ENCODE results near the gene KRTAP2-4. TPM values are rescaled to one million over a fixed set of nuclear protein-coding genes. Genes with fewer than 3 reads are reported as not detected.
"Not testable (repeated sequence)": the region's sequence is repeated elsewhere in the genome, so short reads cannot be mapped to it uniquely, and the experiment has no call there.

Gene KRTAP2-4
- total and polyA plus RNA-seq, 4 donors: not detected

DNA sequence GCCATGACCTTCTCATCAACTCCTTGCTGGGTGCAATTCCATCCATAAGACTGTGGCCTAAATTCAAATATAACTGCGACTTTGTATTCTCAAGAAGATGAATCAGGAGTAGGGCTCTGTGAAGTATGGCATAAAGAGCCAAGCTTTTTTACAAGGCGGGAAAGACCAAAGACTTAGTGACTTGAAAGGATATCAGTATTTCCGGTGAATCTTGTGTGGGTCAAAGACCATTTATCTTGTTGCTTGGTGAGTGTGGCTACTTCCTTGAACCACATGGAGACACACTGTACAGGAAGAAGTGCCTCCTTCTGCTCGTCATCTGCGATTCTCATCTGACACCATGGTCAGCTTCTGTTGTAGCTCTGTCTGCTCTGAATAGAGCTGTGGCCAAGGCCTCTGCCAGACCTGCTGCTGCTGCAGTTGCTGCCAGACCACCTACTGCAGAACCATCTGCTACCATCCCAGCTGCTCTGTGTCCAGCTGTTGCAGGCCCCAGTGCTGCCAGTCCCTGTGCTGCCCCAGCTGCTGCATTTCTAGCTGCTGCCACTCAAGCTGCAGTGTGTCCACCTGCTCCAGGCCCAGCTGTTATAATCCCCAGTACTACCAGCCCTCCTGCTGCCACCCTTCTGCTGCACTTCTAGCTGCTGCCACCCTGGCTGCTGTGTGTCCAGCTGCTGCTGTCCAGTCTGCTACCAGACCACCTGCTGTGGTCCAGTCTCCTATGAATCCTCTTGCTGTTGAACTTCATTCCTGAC lies 6.1 kb upstream of the KRTAP2-4 start:
- Histone ChIP-seq H3K36me3 (ENCODE audit: control insufficient read depth in 4 of 4, insufficient read depth in 3 of 4, low read depth in 1 of 4, low read length in 3 of 4) (no peaks in the 10 kb centered on the region), H3K9me3 (ENCODE audit: control insufficient read depth in 4 of 4, low read length in 3 of 4) (peaks cover 0 to 1% (median 0%) of the 10 kb centered on the region in 4 donors), H3K4me3 (ENCODE audit: low read depth in 1 of 3, low read length in 3 of 3) (no peak overlapping the region), H3K27me3 (ENCODE audit: control insufficient read depth in 4 of 4, insufficient read depth in 4 of 4, low read length in 3 of 4) (peaks cover 0 to 2% (median 0%) of the 10 kb centered on the region in 4 donors), H3K9ac (ENCODE audit: low read depth in 1 of 2, low read length in 2 of 2) (no peak overlapping the region), H3K27ac (ENCODE audit: low read depth in 1 of 2, low read length in 2 of 2) (no peak overlapping the region), H3K4me1 (ENCODE audit: control insufficient read depth in 4 of 4, insufficient read depth in 4 of 4, low read length in 3 of 4) (no peaks in the 10 kb centered on the region)
- TF ChIP-seq RXRA (IDR thresholded peaks at IDR 0.05) (no peak), SP1 (IDR thresholded peaks at IDR 0.05) (no peak), FOXA1 (IDR thresholded peaks at IDR 0.05) (no peak), JUND (IDR thresholded peaks at IDR 0.05) (no peak), HNF4A (conservative IDR thresholded peaks at IDR 0.05) (no peak), EGR1 (IDR thresholded peaks at IDR 0.05; ENCODE audit: low read depth in 2 of 2) (no peak), CTCF (IDR thresholded peaks at IDR 0.05; ENCODE audit: low read depth, low read length, missing input control) (no peak)
- TF ChIP-seq, protein P1, sequence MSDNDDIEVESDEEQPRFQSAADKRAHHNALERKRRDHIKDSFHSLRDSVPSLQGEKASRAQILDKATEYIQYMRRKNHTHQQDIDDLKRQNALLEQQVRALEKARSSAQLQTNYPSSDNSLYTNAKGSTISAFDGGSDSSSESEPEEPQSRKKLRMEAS (IDR thresholded peaks at IDR 0.05): no peak
- TF ChIP-seq, protein P2, sequence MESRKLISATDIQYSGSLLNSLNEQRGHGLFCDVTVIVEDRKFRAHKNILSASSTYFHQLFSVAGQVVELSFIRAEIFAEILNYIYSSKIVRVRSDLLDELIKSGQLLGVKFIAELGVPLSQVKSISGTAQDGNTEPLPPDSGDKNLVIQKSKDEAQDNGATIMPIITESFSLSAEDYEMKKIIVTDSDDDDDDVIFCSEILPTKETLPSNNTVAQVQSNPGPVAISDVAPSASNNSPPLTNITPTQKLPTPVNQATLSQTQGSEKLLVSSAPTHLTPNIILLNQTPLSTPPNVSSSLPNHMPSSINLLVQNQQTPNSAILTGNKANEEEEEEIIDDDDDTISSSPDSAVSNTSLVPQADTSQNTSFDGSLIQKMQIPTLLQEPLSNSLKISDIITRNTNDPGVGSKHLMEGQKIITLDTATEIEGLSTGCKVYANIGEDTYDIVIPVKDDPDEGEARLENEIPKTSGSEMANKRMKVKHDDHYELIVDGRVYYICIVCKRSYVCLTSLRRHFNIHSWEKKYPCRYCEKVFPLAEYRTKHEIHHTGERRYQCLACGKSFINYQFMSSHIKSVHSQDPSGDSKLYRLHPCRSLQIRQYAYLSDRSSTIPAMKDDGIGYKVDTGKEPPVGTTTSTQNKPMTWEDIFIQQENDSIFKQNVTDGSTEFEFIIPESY (IDR thresholded peaks at IDR 0.05): no peak
- DNase-seq (ENCODE audit: low spot score): no peak
- WGBS: 81% methylated on average over 5 of the region's 5 CpGs

- Histone ChIP-seq H3K4me1 (ENCODE audit: control insufficient read depth in 4 of 4, insufficient read depth in 4 of 4, low read length in 3 of 4) (no peaks in the 10 kb centered on the region), H3K9ac (ENCODE audit: low read depth in 1 of 2, low read length in 2 of 2) (no peak overlapping the region), H3K36me3 (ENCODE audit: control insufficient read depth in 4 of 4, insufficient read depth in 3 of 4, low read depth in 1 of 4, low read length in 3 of 4) (no peaks in the 10 kb centered on the region), H3K27me3 (ENCODE audit: control insufficient read depth in 4 of 4, insufficient read depth in 4 of 4, low read length in 3 of 4) (no peaks in the 10 kb centered on the region), H3K9me3 (ENCODE audit: control insufficient read depth in 4 of 4, low read length in 3 of 4) (no peaks in the 10 kb centered on the region), H3K27ac (ENCODE audit: low read depth in 1 of 2, low read length in 2 of 2) (no peak overlapping the region), H3K4me3 (ENCODE audit: low read depth in 1 of 3, low read length in 3 of 3) (no peak overlapping the region)
- no peak for DNase-seq (ENCODE audit: low spot score)
- 76% methylated on average over 3 of the region's 3 CpGs for WGBS
- TF ChIP-seq, protein P3, sequence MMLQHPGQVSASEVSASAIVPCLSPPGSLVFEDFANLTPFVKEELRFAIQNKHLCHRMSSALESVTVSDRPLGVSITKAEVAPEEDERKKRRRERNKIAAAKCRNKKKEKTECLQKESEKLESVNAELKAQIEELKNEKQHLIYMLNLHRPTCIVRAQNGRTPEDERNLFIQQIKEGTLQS (IDR thresholded peaks at IDR 0.05): no peak
Measured at GRCh38 chr17:41069031-41069430, 3.4 kb upstream of the KRTAP2-4 start.

DNA sequence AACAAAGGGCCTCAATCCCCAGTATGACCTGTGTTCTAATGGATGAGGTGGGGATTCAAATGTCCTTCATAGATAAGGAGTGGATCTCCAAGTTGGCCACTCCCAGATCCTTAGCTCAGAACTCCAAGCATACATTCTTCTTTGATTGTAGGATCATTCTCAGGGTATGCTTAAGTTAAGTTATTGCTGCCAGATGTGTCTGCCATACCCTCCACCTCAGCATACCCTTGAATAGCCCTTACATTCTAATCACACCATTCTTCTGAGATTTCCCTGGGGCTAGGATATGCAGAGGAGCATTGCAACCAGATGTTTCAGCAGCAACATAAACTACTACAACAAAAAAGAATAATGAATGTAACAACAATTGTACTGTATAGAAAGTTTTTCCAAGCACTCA lies 1.6 kb upstream of the KRTAP2-4 start:
- Histone ChIP-seq H3K4me3 (ENCODE audit: low read depth in 1 of 3, low read length in 3 of 3) (no peak overlapping the region), H3K27me3 (ENCODE audit: control insufficient read depth in 4 of 4, insufficient read depth in 4 of 4, low read length in 3 of 4) (no peaks in the 10 kb centered on the region), H3K9me3 (ENCODE audit: control insufficient read depth in 4 of 4, low read length in 3 of 4) (no peaks in the 10 kb centered on the region), H3K9ac (ENCODE audit: low read depth in 1 of 2, low read length in 2 of 2) (no peak overlapping the region), H3K36me3 (ENCODE audit: control insufficient read depth in 4 of 4, insufficient read depth in 3 of 4, low read depth in 1 of 4, low read length in 3 of 4) (no peaks in the 10 kb centered on the region), H3K4me1 (ENCODE audit: control insufficient read depth in 4 of 4, insufficient read depth in 4 of 4, low read length in 3 of 4) (no peaks in the 10 kb centered on the region), H3K27ac (ENCODE audit: low read depth in 1 of 2, low read length in 2 of 2) (no peak overlapping the region)
- TF ChIP-seq NR2F2 (IDR thresholded peaks at IDR 0.05): no peak
- TF ChIP-seq HNF4G (IDR thresholded peaks at IDR 0.05): no peak
- TF ChIP-seq HNF4A (conservative IDR thresholded peaks at IDR 0.05): no peak
- TF ChIP-seq YY1 (IDR thresholded peaks at IDR 0.05): no peak
- no peak for DNase-seq (ENCODE audit: low spot score)

GRCh38 chr17:41065016-41065689 lies 526 bp downstream of the KRTAP2-4 start:
- not testable (repeated sequence) for H3K36me3 ChIP-seq (ENCODE audit: control insufficient read depth in 4 of 4, insufficient read depth in 3 of 4, low read depth in 1 of 4, low read length in 3 of 4); H3K9ac ChIP-seq (ENCODE audit: low read depth in 1 of 2, low read length in 2 of 2); H3K4me1 ChIP-seq (ENCODE audit: control insufficient read depth in 4 of 4, insufficient read depth in 4 of 4, low read length in 3 of 4); H3K9me3 ChIP-seq (ENCODE audit: control insufficient read depth in 4 of 4, low read length in 3 of 4); H3K4me3 ChIP-seq (ENCODE audit: low read depth in 1 of 3, low read length in 3 of 3); DNase-seq (ENCODE audit: low spot score); H3K27ac ChIP-seq (ENCODE audit: low read depth in 1 of 2, low read length in 2 of 2); H3K27me3 ChIP-seq (ENCODE audit: control insufficient read depth in 4 of 4, insufficient read depth in 4 of 4, low read length in 3 of 4)
- WGBS: 63% methylated on average over 7 of the region's 16 CpGs
